Measurements from ENCODE around the gene LRRTM4. TPM values are rescaled to one million over a fixed set of nuclear protein-coding genes. Genes with fewer than 3 reads are reported as not detected.

LRRTM4 gene
- total RNA-seq, 2 donors from 2014 or later, result 7.0 to 21.1 TPM

GRCh38 chr2:77538031-77538430 lies 15.9 kb upstream of the LRRTM4 start:
- H3K9me3 ChIP-seq (ENCODE audit: control insufficient read depth, low read length), result no peaks in the 10 kb centered on the region
- Mint-ChIP-seq H3K4me3 (no peak overlapping the region), H3K27me3 (ENCODE audit: insufficient read depth) (no peaks in the 10 kb centered on the region), H3K4me1 (no peaks in the 10 kb centered on the region), H3K9me3 (peaks cover 6% of the 10 kb centered on the region), H3K27ac (no peak overlapping the region), H3K36me3 (ENCODE audit: low read depth) (peaks cover 26% of the 10 kb centered on the region)
- H3K27me3 ChIP-seq (ENCODE audit: control insufficient read depth, insufficient read depth, low read length, poor library complexity, severe bottlenecking), result no peaks in the 10 kb centered on the region
- H3K36me3 ChIP-seq (ENCODE audit: control insufficient read depth, insufficient read depth, low read length), result no peaks in the 10 kb centered on the region
- 71 to 91% methylated on average over 2 to 3 of the region's 3 CpGs for WGBS, 2 experiments (ENCODE audit: insufficient coverage in 1 of 2, insufficient read length in 1 of 2)
- no peaks in the 10 kb centered on the region for H3K4me1 ChIP-seq (ENCODE audit: control insufficient read depth, insufficient read depth, low read length)
- DNase-seq, result no peak
- peak overlapping the region; percentile 66 for H3K27ac ChIP-seq (ENCODE audit: low read depth, low read length)
- no peak for TF ChIP-seq CTCF (conservative IDR thresholded peaks at IDR 0.05)
- no peak overlapping the region for H3K9ac ChIP-seq (ENCODE audit: extremely low read depth, low read length, poor library complexity, severe bottlenecking)
- H3K4me3 ChIP-seq (ENCODE audit: low read length), result no peak overlapping the region

- Mint-ChIP-seq H3K27me3 (ENCODE audit: insufficient read depth) (no peaks in the 10 kb centered on the region), H3K4me3 (no peak overlapping the region)
- no peak overlapping the region for H3K9ac ChIP-seq (ENCODE audit: extremely low read depth, low read length, poor library complexity, severe bottlenecking)
These were observed 712 bp upstream of the LRRTM4 start for GRCh38 chr2:77522888-77523287.

GRCh38 chr2:77521548-77521891 lies 656 bp downstream of the LRRTM4 start:
- Histone ChIP-seq H3K4me3 (ENCODE audit: low read length) (peak overlapping the region; percentile 38), H3K36me3 (ENCODE audit: control insufficient read depth, insufficient read depth, low read length) (no peaks in the 10 kb centered on the region), H3K4me1 (ENCODE audit: control insufficient read depth, insufficient read depth, low read length) (peaks cover 6% of the 10 kb centered on the region), H3K27ac (ENCODE audit: low read depth, low read length) (peak overlapping the region; percentile 48), H3K9ac (ENCODE audit: extremely low read depth, low read length, poor library complexity, severe bottlenecking) (no peak overlapping the region), H3K9me3 (ENCODE audit: control insufficient read depth, low read length) (no peaks in the 10 kb centered on the region), H3K27me3 (ENCODE audit: control insufficient read depth, insufficient read depth, low read length, poor library complexity, severe bottlenecking) (no peaks in the 10 kb centered on the region)
- Mint-ChIP-seq H3K9me3 (no peaks in the 10 kb centered on the region), H3K4me1 (peaks cover 58% of the 10 kb centered on the region), H3K36me3 (ENCODE audit: low read depth) (peaks cover 20% of the 10 kb centered on the region), H3K27ac (peak overlapping the region; percentile 13), H3K27me3 (ENCODE audit: insufficient read depth) (no peaks in the 10 kb centered on the region), H3K4me3 (peak overlapping the region; percentile 56)
- 17 to 36% methylated on average over 3 to 6 of the region's 7 CpGs for WGBS, 2 experiments (ENCODE audit: insufficient coverage in 1 of 2, insufficient read length in 1 of 2)
- DNase-seq, result no peak
- no peak for TF ChIP-seq CTCF (conservative IDR thresholded peaks at IDR 0.05)

More at GRCh38 chr2:77522888-77523287, 712 bp upstream of the LRRTM4 start:
- no peak for TF ChIP-seq CTCF (conservative IDR thresholded peaks at IDR 0.05)
- 62% methylated on average over 1 of the region's 1 CpG; no CpG with 5 or more reads in 1 of the 2 experiments for WGBS, 2 experiments (ENCODE audit: insufficient coverage in 1 of 2, insufficient read length in 1 of 2)
- H3K36me3 Mint-ChIP-seq (ENCODE audit: low read depth), result peaks cover 15% of the 10 kb centered on the region
- peaks cover 52% of the 10 kb centered on the region for H3K4me1 Mint-ChIP-seq
- H3K27ac ChIP-seq (ENCODE audit: low read depth, low read length), result no peak overlapping the region
- H3K27ac Mint-ChIP-seq, result peak overlapping the region; percentile 63
- no peak for DNase-seq
- no peak overlapping the region for H3K4me3 ChIP-seq (ENCODE audit: low read length)
- H3K36me3 ChIP-seq (ENCODE audit: control insufficient read depth, insufficient read depth, low read length), result no peaks in the 10 kb centered on the region
- H3K4me1 ChIP-seq (ENCODE audit: control insufficient read depth, insufficient read depth, low read length), result peaks cover 6% of the 10 kb centered on the region
- no peaks in the 10 kb centered on the region for H3K9me3 Mint-ChIP-seq
- H3K9me3 ChIP-seq (ENCODE audit: control insufficient read depth, low read length), result no peaks in the 10 kb centered on the region
- H3K27me3 ChIP-seq (ENCODE audit: control insufficient read depth, insufficient read depth, low read length, poor library complexity, severe bottlenecking), result no peaks in the 10 kb centered on the region

All from endodermal cell (in vitro differentiated cells).